ENCODE data around the gene PLSCR3. TPM values are rescaled to one million over a fixed set of nuclear protein-coding genes. Genes with fewer than 3 reads are reported as not detected.
A peak's percentile ranks its signal among the peaks of the same experiment; 100 is the strongest.

Gene PLSCR3
- total RNA-seq, 2 donors from 2014 or later = 13.2 to 15.8 TPM

DNA sequence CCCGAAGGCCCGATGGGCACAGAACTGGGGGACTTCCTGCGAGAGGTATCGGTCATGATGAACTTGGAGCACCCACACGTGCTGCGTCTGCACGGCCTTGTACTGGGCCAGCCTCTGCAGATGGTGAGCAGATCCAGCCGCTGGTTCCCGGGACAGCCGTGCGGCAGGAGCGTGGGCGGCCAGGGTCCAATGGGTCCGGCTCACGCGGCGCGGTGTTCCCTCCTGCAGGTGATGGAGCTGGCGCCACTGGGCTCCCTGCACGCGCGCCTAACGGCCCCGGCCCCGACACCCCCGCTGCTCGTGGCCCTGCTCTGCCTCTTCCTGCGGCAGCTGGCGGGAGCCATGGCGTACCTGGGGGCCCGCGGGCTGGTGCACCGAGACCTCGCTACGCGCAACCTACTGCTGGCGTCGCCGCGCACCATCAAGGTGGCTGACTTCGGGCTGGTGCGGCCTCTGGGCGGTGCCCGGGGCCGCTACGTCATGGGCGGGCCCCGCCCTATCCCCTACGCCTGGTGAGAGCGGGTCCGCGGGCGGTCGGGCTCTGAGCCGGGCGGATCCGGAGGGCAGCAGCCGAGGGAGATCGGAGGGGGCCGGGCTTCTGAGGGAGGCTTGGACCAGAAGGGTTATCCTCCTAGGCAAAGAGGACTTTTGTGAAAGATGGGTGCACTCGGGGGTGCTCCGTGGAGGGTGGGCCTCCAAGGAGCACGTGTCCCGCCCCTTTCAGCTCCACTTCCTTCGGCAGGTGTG, 10.4 kb downstream of the PLSCR3 start:
- no peak for DNase-seq
- intact Hi-C loops (cut with DNase I) = no loop called here
- H3K27me3 ChIP-seq = no peaks in the 10 kb centered on the region
- peaks cover 0 to under 1% of the 10 kb centered on the region in 2 donors for H3K36me3 ChIP-seq (replicated peaks in 1 of 2; ENCODE audit: insufficient read depth in 1 of 2, low read depth in 2 of 2)
- WGBS, 2 donors = 48 to 87% methylated on average over 22 to 61 of the region's 65 CpGs
- H3K4me3 ChIP-seq = no peak overlapping the region
- H3K27ac ChIP-seq = no peak overlapping the region
- H3K4me1 ChIP-seq = peaks cover 24% of the 10 kb centered on the region
- ATAC-seq = no peak
- H3K9me3 ChIP-seq = no peaks in the 10 kb centered on the region
- no peak for TF ChIP-seq POLR2A (IDR thresholded peaks at IDR 0.05)
- TF ChIP-seq, protein P1, sequence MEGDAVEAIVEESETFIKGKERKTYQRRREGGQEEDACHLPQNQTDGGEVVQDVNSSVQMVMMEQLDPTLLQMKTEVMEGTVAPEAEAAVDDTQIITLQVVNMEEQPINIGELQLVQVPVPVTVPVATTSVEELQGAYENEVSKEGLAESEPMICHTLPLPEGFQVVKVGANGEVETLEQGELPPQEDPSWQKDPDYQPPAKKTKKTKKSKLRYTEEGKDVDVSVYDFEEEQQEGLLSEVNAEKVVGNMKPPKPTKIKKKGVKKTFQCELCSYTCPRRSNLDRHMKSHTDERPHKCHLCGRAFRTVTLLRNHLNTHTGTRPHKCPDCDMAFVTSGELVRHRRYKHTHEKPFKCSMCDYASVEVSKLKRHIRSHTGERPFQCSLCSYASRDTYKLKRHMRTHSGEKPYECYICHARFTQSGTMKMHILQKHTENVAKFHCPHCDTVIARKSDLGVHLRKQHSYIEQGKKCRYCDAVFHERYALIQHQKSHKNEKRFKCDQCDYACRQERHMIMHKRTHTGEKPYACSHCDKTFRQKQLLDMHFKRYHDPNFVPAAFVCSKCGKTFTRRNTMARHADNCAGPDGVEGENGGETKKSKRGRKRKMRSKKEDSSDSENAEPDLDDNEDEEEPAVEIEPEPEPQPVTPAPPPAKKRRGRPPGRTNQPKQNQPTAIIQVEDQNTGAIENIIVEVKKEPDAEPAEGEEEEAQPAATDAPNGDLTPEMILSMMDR (IDR thresholded peaks at IDR 0.05) = no peak

DNA sequence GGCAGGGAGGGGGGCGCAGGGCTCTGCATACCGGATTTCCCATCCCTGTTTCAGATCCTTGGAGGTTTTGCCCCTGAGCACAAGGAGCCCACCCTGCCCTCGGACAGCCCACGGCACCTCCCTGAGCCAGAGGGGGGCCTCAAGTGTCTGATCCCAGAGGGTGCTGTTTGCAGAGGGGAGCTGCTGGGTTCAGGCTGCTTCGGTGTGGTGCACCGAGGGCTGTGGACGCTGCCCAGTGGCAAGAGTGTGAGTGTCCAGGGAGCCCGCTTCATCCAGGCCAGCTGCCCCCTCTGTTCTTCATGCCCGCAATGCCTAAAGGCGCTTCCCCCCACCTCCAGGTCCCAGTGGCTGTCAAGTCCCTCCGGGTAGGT, 11.0 kb downstream of the PLSCR3 start:
- no peaks in the 10 kb centered on the region for H3K27me3 ChIP-seq
- TF ChIP-seq, protein P1 (IDR thresholded peaks at IDR 0.05) = no peak
- no peaks in the 10 kb centered on the region for H3K36me3 ChIP-seq (replicated peaks in 1 of 2; ENCODE audit: insufficient read depth in 1 of 2, low read depth in 2 of 2)
- H3K4me1 ChIP-seq = peaks cover 24% of the 10 kb centered on the region
- intact Hi-C loops (cut with DNase I) = no loop called here
- DNase-seq (no peak), ATAC-seq (no peak)
- WGBS, 2 donors = 92 to 98% methylated on average over 8 to 10 of the region's 11 CpGs
- no peak overlapping the region for H3K27ac ChIP-seq
- no peak overlapping the region for H3K4me3 ChIP-seq
- no peaks in the 10 kb centered on the region for H3K9me3 ChIP-seq

DNA sequence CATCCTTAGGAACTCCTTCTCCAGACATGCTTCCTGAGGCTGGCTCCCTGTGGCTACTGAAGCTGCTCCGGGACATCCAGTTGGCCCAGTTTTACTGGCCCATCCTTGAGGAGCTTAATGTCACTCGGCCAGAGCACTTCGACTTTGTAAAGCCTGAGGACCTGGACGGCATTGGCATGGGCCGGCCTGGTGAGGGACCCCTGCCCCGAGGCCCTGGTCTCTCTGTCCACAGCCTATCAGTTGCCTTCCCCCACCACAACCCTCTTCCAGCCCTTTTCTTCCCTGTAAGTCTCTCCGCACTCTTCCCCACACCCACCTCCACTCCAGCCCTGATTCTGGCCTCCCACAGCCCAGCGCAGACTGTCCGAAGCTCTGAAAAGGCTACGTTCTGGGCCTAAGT, 11.4 kb downstream of the PLSCR3 start:
- no peak for ATAC-seq
- Histone ChIP-seq H3K4me1 (peaks cover 24% of the 10 kb centered on the region), H3K27me3 (no peaks in the 10 kb centered on the region), H3K27ac (no peak overlapping the region), H3K36me3 (replicated peaks in 1 of 2; ENCODE audit: insufficient read depth in 1 of 2, low read depth in 2 of 2) (no peaks in the 10 kb centered on the region), H3K9me3 (no peaks in the 10 kb centered on the region), H3K4me3 (no peak overlapping the region)
- no peak for DNase-seq
- no peak for TF ChIP-seq POLR2A (IDR thresholded peaks at IDR 0.05)
- TF ChIP-seq, protein P1 (IDR thresholded peaks at IDR 0.05) = no peak
- intact Hi-C loops (cut with DNase I) = no loop called here
- 94 to 97% methylated on average over 8 to 10 of the region's 10 CpGs for WGBS, 2 donors

DNA sequence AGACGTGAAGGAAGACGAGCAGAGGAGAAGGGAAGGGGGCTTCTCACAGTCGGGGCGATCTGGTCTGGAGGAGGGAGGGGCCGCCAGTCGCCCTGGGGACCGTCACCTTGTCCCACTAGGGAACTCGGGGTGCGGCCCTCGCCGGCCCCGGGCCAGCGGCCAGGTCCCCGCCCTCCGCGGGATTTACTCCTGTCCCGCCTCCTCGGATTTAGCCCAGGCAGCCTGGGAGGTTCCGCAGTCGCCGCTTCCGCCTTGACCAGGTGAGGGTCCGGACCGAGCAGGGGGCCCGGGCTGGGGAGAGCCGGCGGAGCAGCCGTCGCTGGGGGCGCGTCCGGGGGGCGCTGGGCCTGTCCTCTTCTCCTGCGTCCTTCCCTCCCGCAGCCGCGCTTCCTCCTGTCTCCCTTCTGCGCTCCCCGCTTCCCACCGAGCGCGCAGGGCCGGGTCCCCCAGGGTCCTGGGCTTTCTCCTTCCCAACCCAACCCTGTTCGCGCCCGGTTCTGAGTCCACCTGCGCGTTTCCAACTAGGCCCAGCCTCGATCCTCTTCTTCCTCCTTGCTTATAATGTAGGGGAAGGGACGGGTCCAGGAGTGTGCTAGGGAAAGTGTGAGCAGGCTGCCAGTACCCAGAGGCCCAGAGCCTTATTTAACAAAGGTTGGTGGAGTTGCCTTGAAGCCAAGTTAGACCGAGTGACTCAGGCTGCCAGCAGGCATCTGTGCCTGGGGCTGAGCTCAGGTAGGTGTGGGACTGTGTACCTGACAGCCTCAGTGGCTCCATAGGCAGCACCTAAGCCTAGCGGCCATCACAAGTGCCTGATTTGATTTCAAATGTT, 13.3 kb downstream of the PLSCR3 start, which contains the start of gene TNK1:
Gene TNK1, plus strand, starts transcription at position 235 of the 829 bp plus-strand sequence. CDS start 1,838 bp downstream, outside the sequence.
- Histone ChIP-seq H3K27ac (peak within 1 kb of the TSS; percentile 65 to 85 (median 82)), H3K9me3 (no peaks in the 10 kb centered on the region), H3K27me3 (no peaks in the 10 kb centered on the region), H3K4me1 (peaks cover 24% of the 10 kb centered on the region), H3K36me3 (replicated peaks in 1 of 2; ENCODE audit: insufficient read depth in 1 of 2, low read depth in 2 of 2) (no peaks in the 10 kb centered on the region), H3K4me3 (peak within 1 kb of the TSS; percentile 46 to 87)
- peak; percentile 88 for ATAC-seq
- 2% methylated on average over 33 to 52 of the region's 52 CpGs for whole genome bisulfite sequencing, 2 donors
- intact Hi-C loops (cut with DNase I) = no loop called here
- TF ChIP-seq POLR2A (IDR thresholded peaks at IDR 0.05) = peak; percentile 67 to 86 (median 83)
- TF ChIP-seq, protein P1 (IDR thresholded peaks at IDR 0.05) = peak in 2 of 7 experiments; percentile 5 to 16
- DNase-seq = peak; percentile 72 to 87 (median 82)
